IMR-90 (cell line): ENCODE measurements around the gene TAF10. TPM values are rescaled to one million over a fixed set of nuclear protein-coding genes. Genes with fewer than 3 reads are reported as not detected.

ENCODE experiments used
- ATAC-seq: fragments of 200-7000 bp; cut with Tn5 transposase; 2 replicates; pipeline ENCODE4 v1.9.1; 2020; ENCODE audit warnings: low read depth, mild to moderate bottlenecking, moderate library complexity
- BruUV-seq: library from RNA; stranded (reverse); fragments of 400-500 nt; replicated peaks from 2 replicates; lab custom pipeline; 2021; lab: Mats Ljungman, UMichigan
- CTCF ChIA-PET: fragments of 300-600 bp; formaldehyde crosslinking; extraction: SDS; loops from one replicate; lab custom pipeline; 2021; ENCODE audit warnings: antibody characterized with exemption; lab: Yijun Ruan, JAX
- POLR2A ChIA-PET: fragments of 300-600 bp; sonication (Branson Sonifier 250); formaldehyde crosslinking; loops from one replicate; lab custom pipeline; 2022; ENCODE audit warnings: antibody characterized with exemption; ENCODE audit not compliant: unreplicated experiment; lab: Charles Lee
- DNase-seq: peaks from one replicate; pipeline ENCODE4 v3.0.0; 2013
- H2AFZ ChIP-seq: replicated peaks from 2 replicates; pipeline ENCODE3; 2013; ENCODE audit warnings: low read length, mild to moderate bottlenecking; ENCODE audit not compliant: poor library complexity
- H2AK5ac ChIP-seq: 2 replicates; pipeline ENCODE4 v1.6.1; 2013; ENCODE audit warnings: low read depth, low read length, inconsistent platforms
- H2AK9ac ChIP-seq: replicated peaks from 2 replicates; pipeline ENCODE3; 2013; ENCODE audit warnings: mild to moderate bottlenecking, low read depth, low read length, moderate library complexity; ENCODE audit not compliant: poor library complexity
- H2BK120ac ChIP-seq: 2 replicates; pipeline ENCODE4 v1.6.1; 2013; ENCODE audit warnings: low read depth, low read length, inconsistent platforms
- H2BK15ac ChIP-seq: 3 replicates; pipeline ENCODE4 v1.6.1; 2013; ENCODE audit warnings: low read depth, low read length, inconsistent platforms
- H2BK20ac ChIP-seq: 2 replicates; pipeline ENCODE4 v1.6.1; 2013; ENCODE audit warnings: low read depth, mild to moderate bottlenecking, inconsistent platforms, low read length, moderate library complexity
- H2BK5ac ChIP-seq: 2 replicates; pipeline ENCODE4 v1.6.1; 2013; ENCODE audit warnings: mild to moderate bottlenecking, low read depth, low read length, inconsistent platforms; ENCODE audit not compliant: poor library complexity, severe bottlenecking
- H3K14ac ChIP-seq: replicated peaks from 2 replicates; pipeline ENCODE4 v1.6.1; 2013; ENCODE audit warnings: low read depth, low read length, inconsistent platforms
- H3K18ac ChIP-seq: 2 replicates; pipeline ENCODE4 v1.6.1; 2013; ENCODE audit warnings: low read depth, low read length, control low read depth
- H3K23ac ChIP-seq: 2 replicates; pipeline ENCODE4 v1.6.1; 2013; ENCODE audit warnings: low read depth, low read length, inconsistent platforms
- H3K27ac ChIP-seq: 2 replicates; pipeline ENCODE4 v1.5.1; 2013; ENCODE audit warnings: mild to moderate bottlenecking, control low read depth, low read length; ENCODE audit not compliant: insufficient read depth
- H3K27me3 ChIP-seq: 2 replicates; pipeline ENCODE4 v1.6.1; 2013; ENCODE audit warnings: low read length; ENCODE audit not compliant: control insufficient read depth, insufficient read depth
- H3K36me3 ChIP-seq: 2 replicates; pipeline ENCODE4 v1.6.1; 2013; ENCODE audit warnings: low read length, mixed read lengths; ENCODE audit not compliant: control insufficient read depth, insufficient read depth
- H3K4ac ChIP-seq: 2 replicates; pipeline ENCODE4 v1.6.1; 2013; ENCODE audit warnings: low read depth, low read length, inconsistent platforms
- H3K4me1 ChIP-seq: 2 replicates; pipeline ENCODE4 v1.6.1; 2013; ENCODE audit warnings: low read length, mixed read lengths; ENCODE audit not compliant: control insufficient read depth, insufficient read depth
- H3K4me2 ChIP-seq: 2 replicates; pipeline ENCODE4 v1.6.1; 2013; ENCODE audit warnings: low read depth, mild to moderate bottlenecking, control low read depth, low read length, moderate library complexity
- H3K4me3 ChIP-seq: 2 replicates; pipeline ENCODE4 v1.5.1; 2013; ENCODE audit warnings: low read depth, mild to moderate bottlenecking, control low read depth, low read length, moderate library complexity; ENCODE audit not compliant: insufficient read depth
- H3K56ac ChIP-seq: 2 replicates; pipeline ENCODE4 v1.6.1; 2013; ENCODE audit warnings: low read length, inconsistent platforms; ENCODE audit not compliant: insufficient read depth; ENCODE audit errors: extremely low read depth
- H3K79me1 ChIP-seq, 2 experiments: 2 replicates each; pipeline ENCODE4 v1.6.1; 2013; ENCODE audit warnings: low read length in 2 of 2, inconsistent platforms in 1 of 2, low read depth in 1 of 2
- H3K9ac ChIP-seq: 2 replicates; pipeline ENCODE4 v1.6.1; 2013; ENCODE audit warnings: low read depth, low read length, control low read depth
- H3K9me1 ChIP-seq: 2 replicates; pipeline ENCODE4 v1.6.1; 2013; ENCODE audit warnings: low read length, inconsistent platforms; ENCODE audit not compliant: insufficient read depth
- H3K9me3 ChIP-seq: 2 replicates; pipeline ENCODE4 v1.6.1; 2013; ENCODE audit warnings: low read length; ENCODE audit not compliant: control insufficient read depth, insufficient read depth
- H4K20me1 ChIP-seq: 2 replicates; pipeline ENCODE4 v1.6.1; 2013; ENCODE audit warnings: low read length, inconsistent platforms; ENCODE audit not compliant: insufficient read depth
- H4K5ac ChIP-seq: 2 replicates; pipeline ENCODE4 v1.6.1; 2013; ENCODE audit warnings: mild to moderate bottlenecking, low read depth, low read length, control low read depth
- H4K8ac ChIP-seq, 2 experiments: 2 replicates each; pipeline ENCODE4 v1.6.1; 2013; ENCODE audit warnings: low read depth in 2 of 2, low read length in 2 of 2, control low read depth in 1 of 2, inconsistent platforms in 1 of 2
- H4K91ac ChIP-seq: 2 replicates; pipeline ENCODE4 v1.6.1; 2013; ENCODE audit warnings: low read depth, low read length, inconsistent platforms; ENCODE audit not compliant: insufficient read depth
- CEBPB ChIP-seq: IDR thresholded peaks from 2 replicates; pipeline ENCODE4 v1.6.1; 2012; ENCODE audit warnings: low read depth, low read length, improper control_type of control experiment
- CHD1 ChIP-seq: IDR thresholded peaks from 2 replicates; pipeline ENCODE4 v1.6.1; 2012; ENCODE audit warnings: low read depth, low read length, improper control_type of control experiment
- MAZ ChIP-seq: IDR thresholded peaks from 2 replicates; pipeline ENCODE4 v1.6.1; 2012; ENCODE audit warnings: low read depth, mild to moderate bottlenecking, low read length, improper control_type of control experiment, moderate library complexity, borderline replicate concordance
- RAD21 ChIP-seq: IDR thresholded peaks from 2 replicates; pipeline ENCODE4 v1.6.1; 2012; ENCODE audit warnings: low read length, improper control_type of control experiment
- SMC3 ChIP-seq: fragments of 150-350 bp; IDR thresholded peaks from 2 replicates; pipeline ENCODE4 v1.6.1; 2016; ENCODE audit warnings: low read depth, mild to moderate bottlenecking, antibody characterized with exemption, low read length, moderate library complexity
- dilution Hi-C: fragments of 300-500 bp; cut with HindIII; formaldehyde crosslinking; loops from one replicate; pipeline ENCODE4 v1.14.3; 2018; ENCODE audit warnings: low sequenced_read_pairs; ENCODE audit not compliant: unreplicated experiment
- in situ Hi-C: fragments of 300-500 bp; cut with MboI; formaldehyde crosslinking; loops from 3 replicates; pipeline ENCODE4 v1.14.3; 2019; ENCODE audit warnings: low sequenced_read_pairs, inconsistent platforms, mixed read lengths
- intact Hi-C: fragments of 100-400 bp; cut with micrococcal nuclease; formaldehyde crosslinking; loops from 2 replicates; pipeline ENCODE4 v1.10.0; 2022
- polyA plus RNA-seq, 3 experiments: library from polyadenylated mRNA; depleted of rRNA; stranded (reverse); fragments of >200 nt; gene quantifications; 2 replicates each; pipeline ENCODE4 v1.2.3, GENCODE V29; 2012; ENCODE audit warnings: low replicate concordance in 1 of 3
- total RNA-seq: library from RNA; depleted of rRNA; stranded (reverse); fragments of >200 nt; gene quantifications from 2 replicates; pipeline ENCODE4 v1.2.3, GENCODE V29; 2012
- TF ChIP-seq, protein P1 (sequence below): fragments of 150-350 bp; IDR thresholded peaks from 2 replicates; pipeline ENCODE4 v1.6.1; 2017; ENCODE audit warnings: mild to moderate bottlenecking, antibody characterized with exemption, low read length, low read depth
- TF ChIP-seq, protein P2 (sequence below): fragments of 150-350 bp; IDR thresholded peaks from 2 replicates; pipeline ENCODE4 v1.6.1; 2016; ENCODE audit warnings: low read depth, mild to moderate bottlenecking, low read length, moderate library complexity, borderline replicate concordance

Gene TAF10
- total and polyA plus RNA-seq, 2 of the 4 experiments (the other 2 are of a cell fraction) = 18.6 to 132 TPM

DNA sequence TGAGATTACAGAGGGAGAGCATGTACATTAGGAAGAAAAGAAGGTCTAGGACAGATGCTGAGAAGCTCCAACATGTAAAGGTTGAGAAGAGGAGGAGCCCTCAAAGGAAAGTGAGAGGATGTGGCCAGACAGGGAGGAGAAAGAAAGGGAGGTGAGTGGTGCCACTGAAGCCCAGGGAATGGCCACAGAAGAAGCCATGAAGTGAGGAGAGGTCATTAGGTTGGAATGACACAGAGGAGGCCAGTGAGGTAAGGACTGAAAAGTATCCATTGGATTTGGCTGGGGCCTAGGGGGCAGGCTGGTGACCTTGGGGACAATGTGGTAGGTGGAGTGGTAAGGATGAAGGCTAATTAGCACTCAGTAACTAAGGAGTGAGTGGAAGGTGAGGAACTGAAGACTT, 46.6 kb upstream of the TAF10 start:
- no peak overlapping the region for H3K14ac ChIP-seq
- no peak overlapping the region for H3K9ac ChIP-seq
- H2BK120ac ChIP-seq = no peak overlapping the region
- CTCF ChIA-PET = no interaction called here
- H2BK5ac ChIP-seq = no peak overlapping the region
- no peaks in the 10 kb centered on the region for H3K9me3 ChIP-seq
- H3K4me1 ChIP-seq = peaks cover 5% of the 10 kb centered on the region
- BruUV-seq = no TSS peak
- no peak overlapping the region for H3K18ac ChIP-seq
- no peak overlapping the region for H3K4ac ChIP-seq
- H4K5ac ChIP-seq = no peak overlapping the region
- intact Hi-C loops (no loop called here), dilution Hi-C loops (no loop called here), in situ Hi-C loops (no loop called here)
- no peak overlapping the region for H3K23ac ChIP-seq
- peaks cover 3 to 14% of the 10 kb centered on the region in 2 experiments; a peak in 2 of 4 replicates for H3K79me1 ChIP-seq
- H3K27ac ChIP-seq = no peak overlapping the region
- H4K8ac ChIP-seq = no peak overlapping the region
- no peaks in the 10 kb centered on the region for H4K20me1 ChIP-seq
- ATAC-seq (no peak), DNase-seq (no peak)
- TF ChIP-seq, protein P1, sequence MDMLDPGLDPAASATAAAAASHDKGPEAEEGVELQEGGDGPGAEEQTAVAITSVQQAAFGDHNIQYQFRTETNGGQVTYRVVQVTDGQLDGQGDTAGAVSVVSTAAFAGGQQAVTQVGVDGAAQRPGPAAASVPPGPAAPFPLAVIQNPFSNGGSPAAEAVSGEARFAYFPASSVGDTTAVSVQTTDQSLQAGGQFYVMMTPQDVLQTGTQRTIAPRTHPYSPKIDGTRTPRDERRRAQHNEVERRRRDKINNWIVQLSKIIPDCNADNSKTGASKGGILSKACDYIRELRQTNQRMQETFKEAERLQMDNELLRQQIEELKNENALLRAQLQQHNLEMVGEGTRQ = no peak
- TF ChIP-seq SMC3 (no peak), CEBPB (no peak), MAZ (no peak), CHD1 (no peak), RAD21 (no peak)
- TF ChIP-seq, protein P2, sequence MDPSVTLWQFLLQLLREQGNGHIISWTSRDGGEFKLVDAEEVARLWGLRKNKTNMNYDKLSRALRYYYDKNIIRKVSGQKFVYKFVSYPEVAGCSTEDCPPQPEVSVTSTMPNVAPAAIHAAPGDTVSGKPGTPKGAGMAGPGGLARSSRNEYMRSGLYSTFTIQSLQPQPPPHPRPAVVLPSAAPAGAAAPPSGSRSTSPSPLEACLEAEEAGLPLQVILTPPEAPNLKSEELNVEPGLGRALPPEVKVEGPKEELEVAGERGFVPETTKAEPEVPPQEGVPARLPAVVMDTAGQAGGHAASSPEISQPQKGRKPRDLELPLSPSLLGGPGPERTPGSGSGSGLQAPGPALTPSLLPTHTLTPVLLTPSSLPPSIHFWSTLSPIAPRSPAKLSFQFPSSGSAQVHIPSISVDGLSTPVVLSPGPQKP = no peak
- no peak overlapping the region for H3K4me2 ChIP-seq
- POLR2A ChIA-PET = no interaction called here
- H4K91ac ChIP-seq = no peak overlapping the region
- no peak overlapping the region for H2AK5ac ChIP-seq
- H3K27me3 ChIP-seq = peaks cover 13% of the 10 kb centered on the region
- H3K4me3 ChIP-seq = no peak overlapping the region
- no peak overlapping the region for H3K56ac ChIP-seq
- no peak overlapping the region for H2AFZ ChIP-seq
- no peak overlapping the region for H2AK9ac ChIP-seq
- peaks cover 17% of the 10 kb centered on the region for H3K9me1 ChIP-seq
- H3K36me3 ChIP-seq = no peaks in the 10 kb centered on the region
- H2BK15ac ChIP-seq = no peak overlapping the region
- no peak overlapping the region for H2BK20ac ChIP-seq
